Measurements from ENCODE around the gene PRR23E.

The PRR23E gene

GRCh38 chr3:127183931-127184869 is 8.7 kb upstream of the PRR23E start:
- DNase-seq: no peak

- DNase-seq: no peak
Measured at GRCh38 chr3:127184870-127185216, 8.1 kb upstream of the PRR23E start.

GRCh38 chr3:127185268-127185667 is 7.7 kb upstream of the PRR23E start:
- DNase-seq: no peak

- no peak for DNase-seq
Measured at GRCh38 chr3:127185962-127186674, 6.8 kb upstream of the PRR23E start.

- no peak for DNase-seq
Measured at GRCh38 chr3:127187316-127187715, 5.6 kb upstream of the PRR23E start.

- no peak for DNase-seq
Measured at GRCh38 chr3:127193341-127193740, 410 bp downstream of the PRR23E start.

GRCh38 chr3:127193775-127194174 is 844 bp downstream of the PRR23E start:
- DNase-seq: no peak

GRCh38 chr3:127194601-127195187 is 1.8 kb downstream of the PRR23E start:
- no peak for DNase-seq

- DNase-seq: no peak
Measured at GRCh38 chr3:127195417-127195816, 2.5 kb downstream of the PRR23E start.

GRCh38 chr3:127196002-127196401 is 3.1 kb downstream of the PRR23E start:
- DNase-seq: no peak

- DNase-seq: no peak
Measured at GRCh38 chr3:127196466-127197299, 3.8 kb downstream of the PRR23E start.

GRCh38 chr3:127197300-127198189 is 4.6 kb downstream of the PRR23E start:
- no peak for DNase-seq

- DNase-seq: no peak
Measured at GRCh38 chr3:127200086-127200691, 7.3 kb downstream of the PRR23E start.

- no peak for DNase-seq
Measured at GRCh38 chr3:127203024-127203423, 10.1 kb downstream of the PRR23E start.

- DNase-seq: no peak
Measured at GRCh38 chr3:127204841-127205582, 12.1 kb downstream of the PRR23E start.

- DNase-seq: peak in 2 of 51 donors; percentile 8 to 24
Measured at GRCh38 chr3:127206154-127206553, 13.2 kb downstream of the PRR23E start.

- no peak for DNase-seq
Measured at GRCh38 chr3:127206611-127207516, 13.9 kb downstream of the PRR23E start.
